ENCODE measurements around the gene ADRB1.

ADRB1 gene

GRCh38 chr10:114095559-114096337 lies 52.1 kb downstream of the ADRB1 start:
- no peak for DNase-seq

Measured in inflammatory macrophage treated with lipopolysaccharide for 1 hour (primary cell).